ENCODE results near the gene QRFP. TPM values are rescaled to one million over a fixed set of nuclear protein-coding genes. Genes with fewer than 3 reads are reported as not detected.

Gene QRFP
- polyA plus RNA-seq, 1 donor from 2014 or later, result not detected

DNA sequence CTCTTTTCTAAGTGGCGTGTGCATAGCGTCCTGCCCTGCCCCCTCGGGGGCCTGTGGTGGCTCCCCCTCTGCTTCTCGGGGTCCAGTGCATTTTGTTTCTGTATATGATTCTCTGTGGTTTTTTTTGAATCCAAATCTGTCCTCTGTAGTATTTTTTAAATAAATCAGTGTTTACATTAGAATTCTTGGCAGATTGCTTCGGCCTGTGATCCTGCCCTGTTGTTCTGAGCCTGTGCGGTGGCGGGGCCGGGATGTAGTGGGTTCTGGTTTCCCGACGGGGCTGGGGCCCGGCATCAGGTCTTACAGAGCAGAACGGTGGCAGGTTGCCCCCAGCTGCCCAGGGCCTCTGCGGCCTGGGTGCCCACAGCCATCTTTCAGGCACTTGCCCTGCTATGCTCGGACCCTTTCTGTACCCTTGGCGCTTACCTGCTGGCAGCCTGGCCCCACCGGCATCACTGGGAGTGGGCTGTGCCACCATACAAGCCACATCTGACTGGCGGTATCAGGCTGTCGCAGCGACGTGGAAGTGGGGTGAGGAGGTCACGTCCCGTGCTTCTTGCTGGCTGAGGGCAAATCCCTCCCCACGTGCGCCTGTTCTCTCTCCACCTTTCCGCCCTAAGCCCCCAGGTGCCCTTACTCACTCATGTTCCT lies 9.0 kb downstream of the QRFP start:
- Histone ChIP-seq H4K20me1 (ENCODE audit: insufficient read depth) (no peaks in the 10 kb centered on the region), H3K9me2 (ENCODE audit: insufficient read depth, low read length) (no peaks in the 10 kb centered on the region), H3K36me3 (ENCODE audit: insufficient read depth, low read length) (no peaks in the 10 kb centered on the region), H3K9me3 (ENCODE audit: low read length) (no peaks in the 10 kb centered on the region), H2AFZ (ENCODE audit: low read depth, low read length) (no peak overlapping the region), H3K79me2 (replicated peaks; ENCODE audit: insufficient read depth, low read length) (no peaks in the 10 kb centered on the region), H3K9ac (ENCODE audit: low read length) (no peak overlapping the region), H3K4me2 (ENCODE audit: low read length) (no peak overlapping the region), H3K4me3 (ENCODE audit: low read length) (no peak overlapping the region), H3K27me3 (ENCODE audit: insufficient read depth, low read depth, low read length) (no peaks in the 10 kb centered on the region), H3K27ac (ENCODE audit: low read length) (no peak overlapping the region), H3F3A (ENCODE audit: insufficient read depth, low read length, poor library complexity, severe bottlenecking) (peaks cover 5% of the 10 kb centered on the region)
- TF ChIP-seq, protein P1, sequence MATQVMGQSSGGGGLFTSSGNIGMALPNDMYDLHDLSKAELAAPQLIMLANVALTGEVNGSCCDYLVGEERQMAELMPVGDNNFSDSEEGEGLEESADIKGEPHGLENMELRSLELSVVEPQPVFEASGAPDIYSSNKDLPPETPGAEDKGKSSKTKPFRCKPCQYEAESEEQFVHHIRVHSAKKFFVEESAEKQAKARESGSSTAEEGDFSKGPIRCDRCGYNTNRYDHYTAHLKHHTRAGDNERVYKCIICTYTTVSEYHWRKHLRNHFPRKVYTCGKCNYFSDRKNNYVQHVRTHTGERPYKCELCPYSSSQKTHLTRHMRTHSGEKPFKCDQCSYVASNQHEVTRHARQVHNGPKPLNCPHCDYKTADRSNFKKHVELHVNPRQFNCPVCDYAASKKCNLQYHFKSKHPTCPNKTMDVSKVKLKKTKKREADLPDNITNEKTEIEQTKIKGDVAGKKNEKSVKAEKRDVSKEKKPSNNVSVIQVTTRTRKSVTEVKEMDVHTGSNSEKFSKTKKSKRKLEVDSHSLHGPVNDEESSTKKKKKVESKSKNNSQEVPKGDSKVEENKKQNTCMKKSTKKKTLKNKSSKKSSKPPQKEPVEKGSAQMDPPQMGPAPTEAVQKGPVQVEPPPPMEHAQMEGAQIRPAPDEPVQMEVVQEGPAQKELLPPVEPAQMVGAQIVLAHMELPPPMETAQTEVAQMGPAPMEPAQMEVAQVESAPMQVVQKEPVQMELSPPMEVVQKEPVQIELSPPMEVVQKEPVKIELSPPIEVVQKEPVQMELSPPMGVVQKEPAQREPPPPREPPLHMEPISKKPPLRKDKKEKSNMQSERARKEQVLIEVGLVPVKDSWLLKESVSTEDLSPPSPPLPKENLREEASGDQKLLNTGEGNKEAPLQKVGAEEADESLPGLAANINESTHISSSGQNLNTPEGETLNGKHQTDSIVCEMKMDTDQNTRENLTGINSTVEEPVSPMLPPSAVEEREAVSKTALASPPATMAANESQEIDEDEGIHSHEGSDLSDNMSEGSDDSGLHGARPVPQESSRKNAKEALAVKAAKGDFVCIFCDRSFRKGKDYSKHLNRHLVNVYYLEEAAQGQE (IDR thresholded peaks at IDR 0.05; ENCODE audit: borderline replicate concordance), result no peak
- TF ChIP-seq EP300 (conservative IDR thresholded peaks at IDR 0.05; ENCODE audit: poor library complexity, severe bottlenecking) (no peak), RAD21 (conservative IDR thresholded peaks at IDR 0.05) (no peak), MXI1 (conservative IDR thresholded peaks at IDR 0.05; ENCODE audit: poor library complexity, severe bottlenecking) (no peak), EZH2 (IDR thresholded peaks at IDR 0.05; ENCODE audit: borderline replicate concordance, insufficient read depth, low read length, poor library complexity, severe bottlenecking) (no peak), POLR2AphosphoS5 (IDR thresholded peaks at IDR 0.05) (no peak), TAF1 (IDR thresholded peaks at IDR 0.05; ENCODE audit: low read depth) (no peak), SMC3 (conservative IDR thresholded peaks at IDR 0.05; ENCODE audit: poor library complexity) (no peak)
- TF ChIP-seq, protein P2, sequence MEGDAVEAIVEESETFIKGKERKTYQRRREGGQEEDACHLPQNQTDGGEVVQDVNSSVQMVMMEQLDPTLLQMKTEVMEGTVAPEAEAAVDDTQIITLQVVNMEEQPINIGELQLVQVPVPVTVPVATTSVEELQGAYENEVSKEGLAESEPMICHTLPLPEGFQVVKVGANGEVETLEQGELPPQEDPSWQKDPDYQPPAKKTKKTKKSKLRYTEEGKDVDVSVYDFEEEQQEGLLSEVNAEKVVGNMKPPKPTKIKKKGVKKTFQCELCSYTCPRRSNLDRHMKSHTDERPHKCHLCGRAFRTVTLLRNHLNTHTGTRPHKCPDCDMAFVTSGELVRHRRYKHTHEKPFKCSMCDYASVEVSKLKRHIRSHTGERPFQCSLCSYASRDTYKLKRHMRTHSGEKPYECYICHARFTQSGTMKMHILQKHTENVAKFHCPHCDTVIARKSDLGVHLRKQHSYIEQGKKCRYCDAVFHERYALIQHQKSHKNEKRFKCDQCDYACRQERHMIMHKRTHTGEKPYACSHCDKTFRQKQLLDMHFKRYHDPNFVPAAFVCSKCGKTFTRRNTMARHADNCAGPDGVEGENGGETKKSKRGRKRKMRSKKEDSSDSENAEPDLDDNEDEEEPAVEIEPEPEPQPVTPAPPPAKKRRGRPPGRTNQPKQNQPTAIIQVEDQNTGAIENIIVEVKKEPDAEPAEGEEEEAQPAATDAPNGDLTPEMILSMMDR (IDR thresholded peaks at IDR 0.05; ENCODE audit: poor library complexity, severe bottlenecking), result no peak

DNA sequence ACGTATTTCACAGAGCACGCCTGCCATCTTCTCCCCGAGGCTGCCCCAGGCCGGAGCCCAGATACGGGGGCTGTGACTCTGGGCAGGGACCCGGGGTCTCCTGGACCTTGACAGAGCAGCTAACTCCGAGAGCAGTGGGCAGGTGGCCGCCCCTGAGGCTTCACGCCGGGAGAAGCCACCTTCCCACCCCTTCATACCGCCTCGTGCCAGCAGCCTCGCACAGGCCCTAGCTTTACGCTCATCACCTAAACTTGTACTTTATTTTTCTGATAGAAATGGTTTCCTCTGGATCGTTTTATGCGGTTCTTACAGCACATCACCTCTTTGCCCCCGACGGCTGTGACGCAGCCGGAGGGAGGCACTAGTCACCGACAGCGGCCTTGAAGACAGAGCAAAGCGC lies 9.6 kb downstream of the QRFP start:
- H3K9me3 ChIP-seq (ENCODE audit: low read length), result no peaks in the 10 kb centered on the region
- H3K4me2 ChIP-seq (ENCODE audit: low read length), result no peak overlapping the region
- no peaks in the 10 kb centered on the region for H3K79me2 ChIP-seq (replicated peaks; ENCODE audit: insufficient read depth, low read length)
- no peaks in the 10 kb centered on the region for H3K9me2 ChIP-seq (ENCODE audit: insufficient read depth, low read length)
- no peak overlapping the region for H3K4me3 ChIP-seq (ENCODE audit: low read length)
- no peak overlapping the region for H3K27ac ChIP-seq (ENCODE audit: low read length)
- H4K20me1 ChIP-seq (ENCODE audit: insufficient read depth), result no peaks in the 10 kb centered on the region
- peaks cover 5% of the 10 kb centered on the region for H3F3A ChIP-seq (ENCODE audit: insufficient read depth, low read length, poor library complexity, severe bottlenecking)
- TF ChIP-seq, protein P1 (IDR thresholded peaks at IDR 0.05; ENCODE audit: borderline replicate concordance), result no peak
- TF ChIP-seq SMC3 (conservative IDR thresholded peaks at IDR 0.05; ENCODE audit: poor library complexity) (no peak), MXI1 (conservative IDR thresholded peaks at IDR 0.05; ENCODE audit: poor library complexity, severe bottlenecking) (no peak)
- no peaks in the 10 kb centered on the region for H3K36me3 ChIP-seq (ENCODE audit: insufficient read depth, low read length)
- H3K27me3 ChIP-seq (ENCODE audit: insufficient read depth, low read depth, low read length), result no peaks in the 10 kb centered on the region
- H2AFZ ChIP-seq (ENCODE audit: low read depth, low read length), result no peak overlapping the region
- H3K9ac ChIP-seq (ENCODE audit: low read length), result no peak overlapping the region

Data from neural cell (in vitro differentiated cells).